AG09319 (cell line): ENCODE data around the gene DERL3.

Source experiments
- DNase-seq: peaks from one replicate; pipeline ENCODE4 v3.0.0-alpha.2; 2010; ENCODE audit warnings: low read depth; ENCODE audit errors: extremely low read depth
- TF ChIP-seq, protein P1 (sequence below): IDR thresholded peaks from 2 replicates; pipeline ENCODE4 v1.5.1; 2011; ENCODE audit warnings: low read depth, mild to moderate bottlenecking, inconsistent platforms, low read length, moderate library complexity

Gene DERL3

DNA sequence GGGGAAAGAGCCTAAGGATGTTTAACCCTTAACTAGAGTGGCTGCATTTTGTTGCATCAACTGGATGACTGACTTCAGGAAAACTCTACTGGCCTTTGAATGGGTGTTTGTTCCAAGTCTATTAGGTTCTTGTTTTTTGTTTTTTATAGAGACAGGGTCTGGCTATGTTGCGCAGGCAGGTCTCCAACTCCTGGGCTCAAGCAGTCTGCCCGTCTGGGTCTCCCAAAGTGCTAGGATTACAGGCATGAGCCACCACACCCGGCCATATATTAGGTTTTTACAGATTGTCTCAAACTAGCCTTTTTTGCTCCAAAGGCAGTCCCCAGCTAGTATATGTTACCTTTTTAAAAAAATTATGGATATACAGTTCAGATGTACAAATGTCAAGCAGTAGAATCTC, 50.9 kb downstream of the DERL3 start:
- DNase-seq = no peak
- TF ChIP-seq, protein P1, sequence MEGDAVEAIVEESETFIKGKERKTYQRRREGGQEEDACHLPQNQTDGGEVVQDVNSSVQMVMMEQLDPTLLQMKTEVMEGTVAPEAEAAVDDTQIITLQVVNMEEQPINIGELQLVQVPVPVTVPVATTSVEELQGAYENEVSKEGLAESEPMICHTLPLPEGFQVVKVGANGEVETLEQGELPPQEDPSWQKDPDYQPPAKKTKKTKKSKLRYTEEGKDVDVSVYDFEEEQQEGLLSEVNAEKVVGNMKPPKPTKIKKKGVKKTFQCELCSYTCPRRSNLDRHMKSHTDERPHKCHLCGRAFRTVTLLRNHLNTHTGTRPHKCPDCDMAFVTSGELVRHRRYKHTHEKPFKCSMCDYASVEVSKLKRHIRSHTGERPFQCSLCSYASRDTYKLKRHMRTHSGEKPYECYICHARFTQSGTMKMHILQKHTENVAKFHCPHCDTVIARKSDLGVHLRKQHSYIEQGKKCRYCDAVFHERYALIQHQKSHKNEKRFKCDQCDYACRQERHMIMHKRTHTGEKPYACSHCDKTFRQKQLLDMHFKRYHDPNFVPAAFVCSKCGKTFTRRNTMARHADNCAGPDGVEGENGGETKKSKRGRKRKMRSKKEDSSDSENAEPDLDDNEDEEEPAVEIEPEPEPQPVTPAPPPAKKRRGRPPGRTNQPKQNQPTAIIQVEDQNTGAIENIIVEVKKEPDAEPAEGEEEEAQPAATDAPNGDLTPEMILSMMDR = no peak

- TF ChIP-seq, protein P1 = no peak
- DNase-seq = no peak
Measured at GRCh38 chr22:23787600-23787896, 51.3 kb downstream of the DERL3 start.

- TF ChIP-seq, protein P1 = no peak
- peak; percentile 66 for DNase-seq
Measured at GRCh38 chr22:23786752-23787599, 51.8 kb downstream of the DERL3 start, which contains the start of gene SMARCB1. Gene SMARCB1 (plus strand): TSS chr22:23786966. CDS start chr22:23787170, 204 bp downstream.

GRCh38 chr22:23786261-23786710, 52.5 kb downstream of the DERL3 start:
- TF ChIP-seq, protein P1 = no peak
- no peak for DNase-seq
